Astrocyte (in vitro differentiated cells and primary cell): ENCODE results near the gene B4GALT1. TPM values are rescaled to one million over a fixed set of nuclear protein-coding genes. Genes with fewer than 3 reads are reported as not detected.

Source experiments
- DNase-seq: peaks from one replicate; pipeline ENCODE4 v3.0.0-alpha.2; 2010; ENCODE audit warnings: low read depth
- FAIRE-seq: peaks from 2 replicates; lab custom pipeline; 2011; peaks lifted over from hg19 to GRCh38; lab: Jason Lieb, UNC
- H2AFZ ChIP-seq: 2 replicates; pipeline ENCODE4 v1.6.0; 2012; ENCODE audit warnings: low read depth, low read length, inconsistent platforms
- H3K27ac ChIP-seq: 2 replicates; pipeline ENCODE4 v1.5.1; 2011; ENCODE audit warnings: low read depth, low read length, inconsistent platforms
- H3K27me3 ChIP-seq: 2 replicates; pipeline ENCODE4 v1.6.0; 2011; ENCODE audit warnings: low read length, inconsistent platforms; ENCODE audit not compliant: insufficient read depth
- H3K36me3 ChIP-seq: 2 replicates; pipeline ENCODE4 v1.5.1; 2011; ENCODE audit warnings: low read length, inconsistent platforms; ENCODE audit not compliant: insufficient read depth
- H3K4me1 ChIP-seq: 2 replicates; pipeline ENCODE4 v1.5.1; 2011; ENCODE audit warnings: low read length, inconsistent platforms; ENCODE audit not compliant: insufficient read depth
- H3K4me2 ChIP-seq: 2 replicates; pipeline ENCODE4 v1.6.0; 2012; ENCODE audit warnings: low read length, inconsistent platforms
- H3K4me3 ChIP-seq: 2 replicates; pipeline ENCODE4 v1.5.1; 2011; ENCODE audit warnings: low read depth, mild to moderate bottlenecking, low read length, inconsistent platforms; ENCODE audit not compliant: insufficient read depth
- H3K79me2 ChIP-seq: 2 replicates; pipeline ENCODE4 v1.6.0; 2012; ENCODE audit warnings: mild to moderate bottlenecking, low read length, inconsistent platforms; ENCODE audit not compliant: insufficient read depth
- H3K9ac ChIP-seq: 2 replicates; pipeline ENCODE4 v1.6.0; 2012; ENCODE audit warnings: mild to moderate bottlenecking, low read length, inconsistent platforms
- H3K9me3 ChIP-seq: 2 replicates; pipeline ENCODE4 v1.5.1; 2012; ENCODE audit warnings: low read depth, mild to moderate bottlenecking, low read length, inconsistent platforms; ENCODE audit not compliant: insufficient read depth
- H4K20me1 ChIP-seq: 2 replicates; pipeline ENCODE4 v1.6.0; 2012; ENCODE audit warnings: low read length, inconsistent platforms; ENCODE audit not compliant: insufficient read depth
- H3K27ac Mint-ChIP-seq: one replicate; pipeline ENCODE4 v1.8.0; 2021; ENCODE audit warnings: mild to moderate bottlenecking, mixed read lengths; ENCODE audit not compliant: unreplicated experiment
- H3K27me3 Mint-ChIP-seq: one replicate; pipeline ENCODE4 v1.8.0; 2021; ENCODE audit warnings: low read depth, mixed read lengths; ENCODE audit not compliant: unreplicated experiment
- H3K36me3 Mint-ChIP-seq: one replicate; pipeline ENCODE4 v1.8.0; 2021; ENCODE audit warnings: low read depth, mixed read lengths; ENCODE audit not compliant: unreplicated experiment
- H3K4me1 Mint-ChIP-seq: one replicate; pipeline ENCODE4 v1.8.0; 2021; ENCODE audit warnings: low read depth, mixed read lengths; ENCODE audit not compliant: unreplicated experiment
- H3K4me3 Mint-ChIP-seq: one replicate; pipeline ENCODE4 v1.8.0; 2021; ENCODE audit warnings: mild to moderate bottlenecking, moderate library complexity, mixed read lengths; ENCODE audit not compliant: unreplicated experiment
- H3K9me3 Mint-ChIP-seq: one replicate; pipeline ENCODE4 v1.8.0; 2021; ENCODE audit warnings: mild to moderate bottlenecking, mixed read lengths; ENCODE audit not compliant: unreplicated experiment
- EZH2 ChIP-seq: IDR thresholded peaks from 2 replicates; pipeline ENCODE4 v1.6.1; 2012; ENCODE audit warnings: mild to moderate bottlenecking, low read length, inconsistent platforms; ENCODE audit not compliant: insufficient read depth
- total RNA-seq: library from RNA; stranded (reverse); gene quantifications from 2 replicates; pipeline ENCODE4 v1.2.1, GENCODE V29; 2021
- TF ChIP-seq, protein P1 (sequence below): IDR thresholded peaks from 2 replicates; pipeline ENCODE4 v1.5.1; 2011; ENCODE audit warnings: low read depth, mild to moderate bottlenecking, inconsistent platforms, low read length, moderate library complexity; ENCODE audit not compliant: insufficient read depth

B4GALT1 gene
- total RNA-seq, 1 donor from 2014 or later = 93.1 TPM

DNA sequence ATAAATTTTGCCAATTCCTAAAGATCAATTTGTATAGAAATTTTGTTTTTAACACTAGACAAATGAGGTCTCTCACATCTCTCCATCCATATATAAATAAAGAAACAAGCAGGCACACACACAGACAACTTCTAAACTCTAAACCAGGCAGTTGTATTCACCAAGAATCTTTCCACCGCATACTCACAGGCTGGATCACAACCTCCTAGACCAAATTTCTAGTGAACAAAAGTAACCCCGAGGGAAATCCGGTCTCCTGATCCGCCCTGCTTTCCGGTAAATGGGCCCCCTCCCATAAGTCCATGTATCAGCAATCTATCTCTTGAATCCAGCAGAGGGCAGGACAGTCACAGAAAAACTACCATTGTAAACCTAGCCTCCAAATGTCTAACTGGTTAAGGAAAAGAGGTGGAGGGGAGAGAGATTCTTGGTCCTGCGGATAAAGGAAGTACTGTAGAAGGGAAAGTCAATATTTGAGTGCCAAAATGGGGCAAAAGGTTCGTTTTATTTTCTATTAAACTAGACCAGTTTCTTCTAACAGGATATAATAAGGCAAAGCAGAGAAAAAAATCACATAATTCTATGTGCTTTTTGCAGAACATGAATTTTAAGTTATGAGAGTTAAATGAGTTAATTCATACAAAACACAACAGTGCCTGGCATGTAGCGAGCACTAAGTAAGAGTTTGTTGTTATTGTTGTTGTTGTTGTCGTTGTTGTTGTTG lies 85.8 kb downstream of the B4GALT1 start:
- H3K27ac Mint-ChIP-seq = no peak overlapping the region
- Histone ChIP-seq H3K9ac (peak overlapping the region; percentile 68), H3K79me2 (peaks cover 3% of the 10 kb centered on the region), H3K9me3 (no peaks in the 10 kb centered on the region), H3K27ac (no peak overlapping the region), H4K20me1 (no peaks in the 10 kb centered on the region), H3K4me1 (peaks cover 4% of the 10 kb centered on the region), H2AFZ (peak overlapping the region; percentile 53), H3K36me3 (no peaks in the 10 kb centered on the region), H3K4me2 (peak overlapping the region; percentile 82), H3K27me3 (no peaks in the 10 kb centered on the region), H3K4me3 (peak overlapping the region; percentile 37)
- DNase-seq = peak; percentile 79
- TF ChIP-seq, protein P1, sequence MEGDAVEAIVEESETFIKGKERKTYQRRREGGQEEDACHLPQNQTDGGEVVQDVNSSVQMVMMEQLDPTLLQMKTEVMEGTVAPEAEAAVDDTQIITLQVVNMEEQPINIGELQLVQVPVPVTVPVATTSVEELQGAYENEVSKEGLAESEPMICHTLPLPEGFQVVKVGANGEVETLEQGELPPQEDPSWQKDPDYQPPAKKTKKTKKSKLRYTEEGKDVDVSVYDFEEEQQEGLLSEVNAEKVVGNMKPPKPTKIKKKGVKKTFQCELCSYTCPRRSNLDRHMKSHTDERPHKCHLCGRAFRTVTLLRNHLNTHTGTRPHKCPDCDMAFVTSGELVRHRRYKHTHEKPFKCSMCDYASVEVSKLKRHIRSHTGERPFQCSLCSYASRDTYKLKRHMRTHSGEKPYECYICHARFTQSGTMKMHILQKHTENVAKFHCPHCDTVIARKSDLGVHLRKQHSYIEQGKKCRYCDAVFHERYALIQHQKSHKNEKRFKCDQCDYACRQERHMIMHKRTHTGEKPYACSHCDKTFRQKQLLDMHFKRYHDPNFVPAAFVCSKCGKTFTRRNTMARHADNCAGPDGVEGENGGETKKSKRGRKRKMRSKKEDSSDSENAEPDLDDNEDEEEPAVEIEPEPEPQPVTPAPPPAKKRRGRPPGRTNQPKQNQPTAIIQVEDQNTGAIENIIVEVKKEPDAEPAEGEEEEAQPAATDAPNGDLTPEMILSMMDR = peak; percentile 84
- TF ChIP-seq EZH2 = no peak
- FAIRE-seq = peak; percentile 50
- peaks cover 3% of the 10 kb centered on the region for H3K27me3 Mint-ChIP-seq
- H3K4me3 Mint-ChIP-seq = no peak overlapping the region
- peaks cover 1% of the 10 kb centered on the region for H3K9me3 Mint-ChIP-seq
- no peaks in the 10 kb centered on the region for H3K4me1 Mint-ChIP-seq
- H3K36me3 Mint-ChIP-seq = peaks cover 2% of the 10 kb centered on the region

DNA sequence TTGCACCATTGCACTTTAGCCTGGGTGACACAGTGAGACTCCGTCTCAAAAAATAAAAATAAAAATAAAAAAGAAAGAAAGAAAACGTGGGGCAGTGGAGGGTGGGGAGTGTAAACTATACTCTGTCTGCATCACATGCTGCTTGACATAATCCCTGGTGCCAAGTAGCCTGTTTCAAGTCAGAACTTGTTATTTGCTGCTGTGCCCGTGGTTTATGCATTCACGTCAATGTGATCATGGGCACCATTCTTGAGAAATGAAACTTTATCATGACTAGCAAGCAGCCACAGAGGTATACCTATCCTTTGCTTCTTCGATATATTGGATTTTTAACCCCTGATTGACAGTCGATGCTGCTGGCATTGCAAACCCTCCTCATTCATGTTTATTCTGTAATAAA lies 86.6 kb downstream of the B4GALT1 start:
- Histone ChIP-seq H2AFZ (peak overlapping the region; percentile 53), H3K36me3 (no peaks in the 10 kb centered on the region), H3K79me2 (peaks cover 10% of the 10 kb centered on the region), H3K4me1 (peaks cover 7% of the 10 kb centered on the region), H3K4me3 (no peak overlapping the region), H4K20me1 (no peaks in the 10 kb centered on the region), H3K27me3 (no peaks in the 10 kb centered on the region), H3K9ac (peak overlapping the region; percentile 68), H3K27ac (no peak overlapping the region), H3K4me2 (peak overlapping the region; percentile 82), H3K9me3 (no peaks in the 10 kb centered on the region)
- no peak for DNase-seq
- no peak for FAIRE-seq
- Mint-ChIP-seq H3K27me3 (peaks cover 3% of the 10 kb centered on the region), H3K4me1 (no peaks in the 10 kb centered on the region), H3K36me3 (peaks cover 4% of the 10 kb centered on the region), H3K9me3 (peaks cover 1% of the 10 kb centered on the region), H3K27ac (no peak overlapping the region), H3K4me3 (no peak overlapping the region)
- no peak for TF ChIP-seq EZH2
- TF ChIP-seq, protein P1 = no peak
